Measurements from ENCODE around the gene FBXL2. TPM values are rescaled to one million over a fixed set of nuclear protein-coding genes. Genes with fewer than 3 reads are reported as not detected.

Gene FBXL2
- total RNA-seq, 1 experiment from 2014 or later, result 10.8 TPM

DNA sequence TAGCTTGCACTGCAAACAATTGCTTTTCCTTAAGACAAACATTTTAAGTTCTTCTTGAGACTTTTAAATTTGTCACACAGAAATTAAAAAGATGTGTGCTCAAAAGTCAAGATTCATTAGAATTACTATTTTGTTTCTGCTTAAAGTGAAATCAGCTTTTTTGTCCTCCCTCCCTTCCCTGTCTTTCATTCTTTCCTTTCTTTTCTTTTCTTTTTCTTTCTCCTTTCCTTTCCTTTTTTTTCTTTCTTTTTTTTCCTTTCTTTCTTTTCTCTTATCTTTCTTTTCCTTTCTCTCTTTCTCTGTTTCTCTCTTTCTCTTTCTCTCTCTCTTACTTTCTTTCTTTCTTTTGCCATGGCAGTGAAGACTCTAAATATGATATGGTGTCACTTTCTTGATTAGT is 37.8 kb downstream of the FBXL2 start:
- Histone ChIP-seq H3K4me3 (ENCODE audit: low read depth, low read length) (no peak overlapping the region), H3K27me3 (replicated peaks; ENCODE audit: control insufficient read depth, insufficient read depth, low read length) (no peaks in the 10 kb centered on the region), H3K36me3 (ENCODE audit: control insufficient read depth, insufficient read depth, low read length) (no peaks in the 10 kb centered on the region), H3K9me3 (no peaks in the 10 kb centered on the region; the same call in 1 of the 2 replicates), H3K4me1 (peaks cover 34% of the 10 kb centered on the region)
- BruUV-seq (replicated peaks), result no TSS peak
- Mint-ChIP-seq H3K27me3 (ENCODE audit: insufficient read depth, unreplicated experiment) (no peaks in the 10 kb centered on the region), H3K4me3 (ENCODE audit: unreplicated experiment) (no peak overlapping the region), H3K4me1 (ENCODE audit: low read depth, unreplicated experiment) (peaks cover 40% of the 10 kb centered on the region), H3K36me3 (ENCODE audit: insufficient read depth, unreplicated experiment) (peaks cover 29% of the 10 kb centered on the region), H3K9me3 (ENCODE audit: unreplicated experiment) (peaks cover 8% of the 10 kb centered on the region), H3K27ac (ENCODE audit: unreplicated experiment) (peak overlapping the region; percentile 6)
- no peak for DNase-seq
- POLR2A ChIA-PET, result no interaction called here
- CTCF ChIA-PET, result no interaction called here
- TF ChIP-seq, protein P1, sequence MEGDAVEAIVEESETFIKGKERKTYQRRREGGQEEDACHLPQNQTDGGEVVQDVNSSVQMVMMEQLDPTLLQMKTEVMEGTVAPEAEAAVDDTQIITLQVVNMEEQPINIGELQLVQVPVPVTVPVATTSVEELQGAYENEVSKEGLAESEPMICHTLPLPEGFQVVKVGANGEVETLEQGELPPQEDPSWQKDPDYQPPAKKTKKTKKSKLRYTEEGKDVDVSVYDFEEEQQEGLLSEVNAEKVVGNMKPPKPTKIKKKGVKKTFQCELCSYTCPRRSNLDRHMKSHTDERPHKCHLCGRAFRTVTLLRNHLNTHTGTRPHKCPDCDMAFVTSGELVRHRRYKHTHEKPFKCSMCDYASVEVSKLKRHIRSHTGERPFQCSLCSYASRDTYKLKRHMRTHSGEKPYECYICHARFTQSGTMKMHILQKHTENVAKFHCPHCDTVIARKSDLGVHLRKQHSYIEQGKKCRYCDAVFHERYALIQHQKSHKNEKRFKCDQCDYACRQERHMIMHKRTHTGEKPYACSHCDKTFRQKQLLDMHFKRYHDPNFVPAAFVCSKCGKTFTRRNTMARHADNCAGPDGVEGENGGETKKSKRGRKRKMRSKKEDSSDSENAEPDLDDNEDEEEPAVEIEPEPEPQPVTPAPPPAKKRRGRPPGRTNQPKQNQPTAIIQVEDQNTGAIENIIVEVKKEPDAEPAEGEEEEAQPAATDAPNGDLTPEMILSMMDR (IDR thresholded peaks at IDR 0.05; ENCODE audit: insufficient read depth in 1 of 2, low read depth in 1 of 2, low read length in 1 of 2, severe bottlenecking in 1 of 2, unreplicated experiment in 1 of 2), result no peak
- intact Hi-C loops (cut with micrococcal nuclease; ENCODE audit: unreplicated experiment), result no loop called here

DNA sequence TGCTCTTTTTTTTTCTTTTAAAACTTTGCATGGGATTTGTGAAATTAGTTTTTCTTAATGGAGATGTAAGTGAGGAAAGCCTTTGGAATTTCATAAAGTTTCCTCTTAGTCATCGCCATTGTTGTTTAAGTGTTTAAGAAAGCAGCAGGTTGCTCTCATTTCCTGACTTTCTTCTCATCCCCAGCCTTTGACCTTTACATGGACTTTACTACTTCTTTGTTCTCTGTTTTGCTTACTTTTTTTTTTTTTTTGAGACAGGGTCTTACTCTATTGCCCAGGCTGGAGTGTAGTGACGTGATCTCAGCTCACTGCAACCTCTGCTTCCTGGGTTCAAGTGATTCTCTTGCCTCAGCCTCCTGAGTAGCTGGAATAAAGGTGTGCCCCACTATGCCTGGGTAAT is 38.6 kb downstream of the FBXL2 start:
- Histone ChIP-seq H3K27me3 (replicated peaks; ENCODE audit: control insufficient read depth, insufficient read depth, low read length) (no peaks in the 10 kb centered on the region), H3K36me3 (ENCODE audit: control insufficient read depth, insufficient read depth, low read length) (no peaks in the 10 kb centered on the region), H3K4me3 (ENCODE audit: low read depth, low read length) (no peak overlapping the region), H3K9me3 (no peaks in the 10 kb centered on the region), H3K4me1 (peaks cover 34% of the 10 kb centered on the region)
- DNase-seq, result no peak
- H3K36me3 Mint-ChIP-seq (ENCODE audit: insufficient read depth, unreplicated experiment), result peaks cover 33% of the 10 kb centered on the region
- peaks cover 8% of the 10 kb centered on the region for H3K9me3 Mint-ChIP-seq (ENCODE audit: unreplicated experiment)
- intact Hi-C loops (cut with micrococcal nuclease; ENCODE audit: unreplicated experiment), result no loop called here
- BruUV-seq (replicated peaks), result no TSS peak
- H3K4me3 Mint-ChIP-seq (ENCODE audit: unreplicated experiment), result no peak overlapping the region
- ChIA-PET CTCF (no interaction called here), POLR2A (no interaction called here)
- peak overlapping the region; percentile 31 for H3K27ac Mint-ChIP-seq (ENCODE audit: unreplicated experiment)
- H3K4me1 Mint-ChIP-seq (ENCODE audit: low read depth, unreplicated experiment), result peaks cover 40% of the 10 kb centered on the region
- TF ChIP-seq, protein P1 (IDR thresholded peaks at IDR 0.05; ENCODE audit: insufficient read depth in 1 of 2, low read depth in 1 of 2, low read length in 1 of 2, severe bottlenecking in 1 of 2, unreplicated experiment in 1 of 2), result no peak
- no peaks in the 10 kb centered on the region for H3K27me3 Mint-ChIP-seq (ENCODE audit: insufficient read depth, unreplicated experiment)

DNA sequence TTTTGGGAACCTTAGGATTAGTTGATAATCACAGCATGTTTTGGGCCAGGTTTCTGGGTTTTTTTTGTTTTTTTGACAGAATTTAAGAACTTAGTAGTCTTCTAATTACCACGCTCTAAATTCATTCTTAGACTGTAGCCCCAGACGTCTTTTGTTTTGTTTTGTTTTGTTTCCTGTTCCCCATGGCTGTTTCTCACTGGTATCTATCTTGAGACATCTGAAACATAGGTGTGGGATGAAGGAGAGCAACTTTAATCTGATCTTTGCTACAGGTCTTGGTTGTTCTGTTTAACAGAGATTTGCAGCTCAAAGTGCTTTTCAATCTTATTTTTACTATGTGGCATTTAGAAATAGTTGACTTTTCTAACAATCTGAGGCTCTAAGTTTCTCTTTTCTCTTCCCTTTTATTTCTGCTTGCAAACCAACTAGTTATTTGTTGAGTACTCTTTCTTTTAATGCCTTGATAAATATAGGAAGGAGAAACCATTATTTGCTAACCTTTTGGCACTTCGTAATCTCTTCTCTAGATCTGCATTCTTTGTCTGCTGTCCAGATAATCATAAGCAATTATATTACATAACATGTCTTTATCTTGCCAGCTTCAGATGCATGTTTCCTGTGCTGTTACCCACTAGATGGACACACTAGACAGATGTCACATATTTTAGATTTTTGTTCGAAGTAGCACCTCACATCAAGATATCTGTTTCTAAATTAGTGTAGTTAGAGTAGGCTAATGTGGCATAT is 40.9 kb downstream of the FBXL2 start:
- POLR2A ChIA-PET, result no interaction called here
- H3K4me1 ChIP-seq, result peaks cover 34% of the 10 kb centered on the region
- DNase-seq, result peak in 1 of 2 experiments; percentile 61
- Mint-ChIP-seq H3K36me3 (ENCODE audit: insufficient read depth, unreplicated experiment) (peaks cover 20% of the 10 kb centered on the region), H3K9me3 (ENCODE audit: unreplicated experiment) (no peaks in the 10 kb centered on the region), H3K27ac (ENCODE audit: unreplicated experiment) (peak overlapping the region; percentile 80), H3K4me3 (ENCODE audit: unreplicated experiment) (peak overlapping the region; percentile 65), H3K27me3 (ENCODE audit: insufficient read depth, unreplicated experiment) (no peaks in the 10 kb centered on the region), H3K4me1 (ENCODE audit: low read depth, unreplicated experiment) (peaks cover 34% of the 10 kb centered on the region)
- H3K36me3 ChIP-seq (ENCODE audit: control insufficient read depth, insufficient read depth, low read length), result no peaks in the 10 kb centered on the region; the same call in 1 of the 2 replicates
- intact Hi-C loops (cut with micrococcal nuclease; ENCODE audit: unreplicated experiment), result loop anchor here (1.0 to 2.0 kb wide), 5 partner anchors 8 to 187 kb away; partner anchors contain the start of gene FBXL2
- CTCF ChIA-PET, result interaction anchor here (0.6 to 1.7 kb wide), 4 partner anchors 38 to 485 kb away, joined by 3 to 15 read pairs (median 8); no protein-coding TSS in a partner anchor
- no TSS peak for BruUV-seq (replicated peaks)
- TF ChIP-seq, protein P1 (IDR thresholded peaks at IDR 0.05; ENCODE audit: insufficient read depth in 1 of 2, low read depth in 1 of 2, low read length in 1 of 2, severe bottlenecking in 1 of 2, unreplicated experiment in 1 of 2), result no peak
- no peaks in the 10 kb centered on the region for H3K27me3 ChIP-seq (replicated peaks; ENCODE audit: control insufficient read depth, insufficient read depth, low read length)
- H3K4me3 ChIP-seq (ENCODE audit: low read depth, low read length), result no peak overlapping the region
- H3K9me3 ChIP-seq, result no peaks in the 10 kb centered on the region
